ENCODE data around the gene FOXE3. TPM values are rescaled to one million over a fixed set of nuclear protein-coding genes. Genes with fewer than 3 reads are reported as not detected.

Gene FOXE3
- total RNA-seq, 1 experiment from 2014 or later, result 0.20 TPM

DNA sequence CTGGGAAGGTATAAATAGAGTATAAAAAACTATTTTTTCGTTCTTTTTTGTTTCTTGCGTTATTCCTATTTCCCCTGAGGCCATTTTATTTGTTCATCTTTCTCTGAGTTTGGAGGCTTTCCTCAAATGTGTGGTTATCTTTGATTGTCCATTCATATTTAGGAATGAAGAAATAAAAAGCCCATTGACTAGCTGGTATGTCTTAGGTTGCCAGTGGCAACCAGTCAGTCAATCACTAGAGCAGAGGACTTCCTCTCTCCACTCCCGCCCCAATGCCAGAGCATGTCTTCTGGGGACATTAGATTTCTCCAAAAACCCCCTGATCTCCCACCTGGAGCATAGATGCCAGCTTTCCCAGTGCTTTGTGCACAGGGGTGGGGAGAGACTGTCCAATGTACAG, 20.7 kb upstream of the FOXE3 start:
- Histone ChIP-seq H2AFZ (ENCODE audit: low read depth, low read length, poor library complexity, severe bottlenecking) (no peak overlapping the region), H3K9ac (ENCODE audit: low read length) (no peak overlapping the region), H3K27ac (ENCODE audit: low read depth, low read length) (no peak overlapping the region), H3K4me1 (ENCODE audit: control insufficient read depth in 1 of 2, insufficient read depth in 2 of 2, low read length in 2 of 2) (no peaks in the 10 kb centered on the region), H3K9me3 (ENCODE audit: control insufficient read depth in 1 of 2, insufficient read depth in 1 of 2, low read depth in 1 of 2, low read length in 2 of 2) (no peaks in the 10 kb centered on the region), H4K20me1 (ENCODE audit: insufficient read depth) (no peaks in the 10 kb centered on the region), H3K79me2 (ENCODE audit: insufficient read depth, low read length) (no peaks in the 10 kb centered on the region), H3K27me3 (ENCODE audit: insufficient read depth, low read length) (no peaks in the 10 kb centered on the region), H3K36me3 (ENCODE audit: control insufficient read depth in 1 of 2, insufficient read depth in 2 of 2, low read length in 2 of 2) (no peaks in the 10 kb centered on the region), H3K4me2 (ENCODE audit: low read length) (no peak overlapping the region), H3K9me2 (ENCODE audit: insufficient read depth) (no peaks in the 10 kb centered on the region), H3K4me3 (replicated peaks in 1 of 2; ENCODE audit: low read depth in 1 of 2, low read length in 2 of 2) (no peak overlapping the region)
- ATAC-seq (no peak), DNase-seq (ENCODE audit: low read depth, low spot score) (no peak)
- ChIA-PET CTCF (no interaction called here), RAD21 (ENCODE audit: low non-redundant PET in 1 of 2, low total read pairs in 2 of 2, uncharacterized antibody in 2 of 2, unreplicated experiment in 2 of 2) (no interaction called here), POLR2A (no interaction called here)
- TF ChIP-seq SP1 (IDR thresholded peaks at IDR 0.05; ENCODE audit: low read depth) (no peak), POLR2AphosphoS5 (IDR thresholded peaks at IDR 0.05; ENCODE audit: low read depth, low read length) (no peak), CBX3 (IDR thresholded peaks at IDR 0.05; ENCODE audit: low read depth) (no peak), JUND (IDR thresholded peaks at IDR 0.05) (no peak), ZFX (IDR thresholded peaks at IDR 0.05) (no peak), FOSL1 (IDR thresholded peaks at IDR 0.05; ENCODE audit: low read depth) (no peak), SRF (IDR thresholded peaks at IDR 0.05; ENCODE audit: low read depth) (no peak), YY1 (IDR thresholded peaks at IDR 0.05; ENCODE audit: extremely low read depth, insufficient replicate concordance, low read depth, low read length) (no peak), EZH2 (IDR thresholded peaks at IDR 0.05) (no peak), SIN3A (IDR thresholded peaks at IDR 0.05; ENCODE audit: low read depth) (no peak), TCF7L2 (IDR thresholded peaks at IDR 0.05; ENCODE audit: borderline replicate concordance, extremely low read depth, insufficient read depth, insufficient read length) (no peak), CEBPB (IDR thresholded peaks at IDR 0.05; ENCODE audit: low read depth) (no peak), POLR2A (IDR thresholded peaks at IDR 0.05; ENCODE audit: borderline replicate concordance, extremely low read depth, insufficient read depth, insufficient read length) (no peak)
- TF ChIP-seq, protein P1, sequence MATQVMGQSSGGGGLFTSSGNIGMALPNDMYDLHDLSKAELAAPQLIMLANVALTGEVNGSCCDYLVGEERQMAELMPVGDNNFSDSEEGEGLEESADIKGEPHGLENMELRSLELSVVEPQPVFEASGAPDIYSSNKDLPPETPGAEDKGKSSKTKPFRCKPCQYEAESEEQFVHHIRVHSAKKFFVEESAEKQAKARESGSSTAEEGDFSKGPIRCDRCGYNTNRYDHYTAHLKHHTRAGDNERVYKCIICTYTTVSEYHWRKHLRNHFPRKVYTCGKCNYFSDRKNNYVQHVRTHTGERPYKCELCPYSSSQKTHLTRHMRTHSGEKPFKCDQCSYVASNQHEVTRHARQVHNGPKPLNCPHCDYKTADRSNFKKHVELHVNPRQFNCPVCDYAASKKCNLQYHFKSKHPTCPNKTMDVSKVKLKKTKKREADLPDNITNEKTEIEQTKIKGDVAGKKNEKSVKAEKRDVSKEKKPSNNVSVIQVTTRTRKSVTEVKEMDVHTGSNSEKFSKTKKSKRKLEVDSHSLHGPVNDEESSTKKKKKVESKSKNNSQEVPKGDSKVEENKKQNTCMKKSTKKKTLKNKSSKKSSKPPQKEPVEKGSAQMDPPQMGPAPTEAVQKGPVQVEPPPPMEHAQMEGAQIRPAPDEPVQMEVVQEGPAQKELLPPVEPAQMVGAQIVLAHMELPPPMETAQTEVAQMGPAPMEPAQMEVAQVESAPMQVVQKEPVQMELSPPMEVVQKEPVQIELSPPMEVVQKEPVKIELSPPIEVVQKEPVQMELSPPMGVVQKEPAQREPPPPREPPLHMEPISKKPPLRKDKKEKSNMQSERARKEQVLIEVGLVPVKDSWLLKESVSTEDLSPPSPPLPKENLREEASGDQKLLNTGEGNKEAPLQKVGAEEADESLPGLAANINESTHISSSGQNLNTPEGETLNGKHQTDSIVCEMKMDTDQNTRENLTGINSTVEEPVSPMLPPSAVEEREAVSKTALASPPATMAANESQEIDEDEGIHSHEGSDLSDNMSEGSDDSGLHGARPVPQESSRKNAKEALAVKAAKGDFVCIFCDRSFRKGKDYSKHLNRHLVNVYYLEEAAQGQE (IDR thresholded peaks at IDR 0.05; ENCODE audit: low read depth), result no peak
- TF ChIP-seq, protein P2, sequence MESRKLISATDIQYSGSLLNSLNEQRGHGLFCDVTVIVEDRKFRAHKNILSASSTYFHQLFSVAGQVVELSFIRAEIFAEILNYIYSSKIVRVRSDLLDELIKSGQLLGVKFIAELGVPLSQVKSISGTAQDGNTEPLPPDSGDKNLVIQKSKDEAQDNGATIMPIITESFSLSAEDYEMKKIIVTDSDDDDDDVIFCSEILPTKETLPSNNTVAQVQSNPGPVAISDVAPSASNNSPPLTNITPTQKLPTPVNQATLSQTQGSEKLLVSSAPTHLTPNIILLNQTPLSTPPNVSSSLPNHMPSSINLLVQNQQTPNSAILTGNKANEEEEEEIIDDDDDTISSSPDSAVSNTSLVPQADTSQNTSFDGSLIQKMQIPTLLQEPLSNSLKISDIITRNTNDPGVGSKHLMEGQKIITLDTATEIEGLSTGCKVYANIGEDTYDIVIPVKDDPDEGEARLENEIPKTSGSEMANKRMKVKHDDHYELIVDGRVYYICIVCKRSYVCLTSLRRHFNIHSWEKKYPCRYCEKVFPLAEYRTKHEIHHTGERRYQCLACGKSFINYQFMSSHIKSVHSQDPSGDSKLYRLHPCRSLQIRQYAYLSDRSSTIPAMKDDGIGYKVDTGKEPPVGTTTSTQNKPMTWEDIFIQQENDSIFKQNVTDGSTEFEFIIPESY (IDR thresholded peaks at IDR 0.05; ENCODE audit: extremely low read depth, insufficient replicate concordance, low read length), result no peak
- TF ChIP-seq, protein P3, sequence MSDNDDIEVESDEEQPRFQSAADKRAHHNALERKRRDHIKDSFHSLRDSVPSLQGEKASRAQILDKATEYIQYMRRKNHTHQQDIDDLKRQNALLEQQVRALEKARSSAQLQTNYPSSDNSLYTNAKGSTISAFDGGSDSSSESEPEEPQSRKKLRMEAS (IDR thresholded peaks at IDR 0.05), result no peak
- TF ChIP-seq, protein P4, sequence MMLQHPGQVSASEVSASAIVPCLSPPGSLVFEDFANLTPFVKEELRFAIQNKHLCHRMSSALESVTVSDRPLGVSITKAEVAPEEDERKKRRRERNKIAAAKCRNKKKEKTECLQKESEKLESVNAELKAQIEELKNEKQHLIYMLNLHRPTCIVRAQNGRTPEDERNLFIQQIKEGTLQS (IDR thresholded peaks at IDR 0.05), result no peak
- intact Hi-C loops (cut with micrococcal nuclease), result no loop called here
- no TSS peak for BruUV-seq (replicated peaks)

Data from HCT116 (cell line).